SK-N-SH (cell line): Measurements from ENCODE around the gene NKX6-2. TPM values are rescaled to one million over a fixed set of nuclear protein-coding genes. Genes with fewer than 3 reads are reported as not detected.

Experiments used
- CTCF ChIA-PET: fragments of 300-600, 350-600 bp; formaldehyde crosslinking; extraction: SDS; loops from one replicate; lab custom pipeline; 2021; lab: Yijun Ruan, JAX
- POLR2A ChIA-PET: fragments of 350-600 bp; sonication (Branson Sonifier 250); formaldehyde crosslinking; extraction: SDS; loops from one replicate; lab custom pipeline; 2020; ENCODE audit warnings: antibody characterized with exemption, inconsistent platforms; lab: Yijun Ruan, JAX
- DNase-seq: peaks from one replicate; pipeline ENCODE4 v3.0.0; 2012
- H2AFZ ChIP-seq: fragments of 200-600 bp; sonication (generic); 2 replicates; pipeline ENCODE4 v1.8.1; 2016; ENCODE audit warnings: antibody characterized with exemption, mild to moderate bottlenecking, low read depth
- H3F3A ChIP-seq: fragments of 200-600 bp; sonication (generic); replicated peaks from 2 replicates; pipeline ENCODE3; 2016; ENCODE audit warnings: antibody characterized with exemption, mild to moderate bottlenecking; ENCODE audit not compliant: insufficient read depth
- H3K27ac ChIP-seq, 2 experiments: fragments of 200-500 bp in 1 of 2; fragments of 200-600 bp in 1 of 2; sonication (Bioruptor generic) in 1 of 2; sonication (generic), shearing (Covaris generic) in 1 of 2; 2 replicates each; pipeline versions ENCODE4 v1.5.1 to v1.6.1; 2014 to 2016; ENCODE audit warnings: low read depth in 2 of 2, inconsistent platforms in 1 of 2, low read length in 1 of 2, mild to moderate bottlenecking in 1 of 2, mixed read lengths in 1 of 2
- H3K27me3 ChIP-seq: fragments of 200-600 bp; sonication (generic), shearing (Covaris generic); 2 replicates; pipeline ENCODE4 v1.6.1; 2016; ENCODE audit warnings: mixed run types; ENCODE audit not compliant: insufficient read depth
- H3K36me3 ChIP-seq, 2 experiments: fragments of 200-500 bp in 1 of 2; fragments of 200-600 bp in 1 of 2; sonication (Bioruptor generic) in 1 of 2; sonication (generic) in 1 of 2; replicated peaks in 1 of 2; 2 replicates each; pipeline versions ENCODE3 to v1.5.1; 2014 to 2016; ENCODE audit warnings: low read length in 1 of 2, mild to moderate bottlenecking in 1 of 2; ENCODE audit not compliant: insufficient read depth in 2 of 2, control insufficient read depth in 1 of 2
- H3K4me1 ChIP-seq, 2 experiments: fragments of 200-500 bp in 1 of 2; fragments of 200-600 bp in 1 of 2; sonication (Bioruptor generic) in 1 of 2; sonication (generic), shearing (Covaris generic) in 1 of 2; 2 replicates each; pipeline versions ENCODE4 v1.5.1 to v1.6.1; 2014 to 2016; ENCODE audit warnings: low read depth in 1 of 2, low read length in 1 of 2, mixed run types in 1 of 2; ENCODE audit not compliant: insufficient read depth in 2 of 2, control insufficient read depth in 1 of 2
- H3K4me2 ChIP-seq: fragments of 200-600 bp; sonication (generic), shearing (Covaris generic); 2 replicates; pipeline ENCODE4 v1.6.1; 2017; ENCODE audit warnings: mixed run types
- H3K4me3 ChIP-seq, 2 experiments: fragments of 200-500 bp in 1 of 2; fragments of 200-600 bp in 1 of 2; sonication (Bioruptor generic) in 1 of 2; sonication (generic), shearing (Covaris generic) in 1 of 2; 2 replicates each; pipeline versions ENCODE4 v1.5.1 to v1.8.1; 2014 to 2016; ENCODE audit warnings: low read depth in 2 of 2, inconsistent platforms in 1 of 2, low read length in 1 of 2, mild to moderate bottlenecking in 1 of 2, mixed read lengths in 1 of 2, moderate library complexity in 1 of 2
- H3K79me2 ChIP-seq: fragments of 200-600 bp; sonication (generic); 2 replicates; pipeline ENCODE4 v1.8.1; 2017; ENCODE audit warnings: mild to moderate bottlenecking; ENCODE audit not compliant: insufficient read depth
- H3K9ac ChIP-seq: fragments of 200-600 bp; sonication (generic); 2 replicates; pipeline ENCODE4 v1.6.1; 2017; ENCODE audit warnings: mixed run types
- H3K9me2 ChIP-seq: fragments of 200-600 bp; sonication (generic); 2 replicates; pipeline ENCODE4 v1.6.1; 2017; ENCODE audit warnings: mixed run types
- H3K9me3 ChIP-seq: fragments of 200-600 bp; sonication (generic); 2 replicates; pipeline ENCODE4 v1.6.1; 2017; ENCODE audit warnings: mixed run types, mild to moderate bottlenecking, moderate library complexity
- H4K20me1 ChIP-seq: fragments of 200-600 bp; sonication (generic); 2 replicates; pipeline ENCODE4 v1.6.1; 2017; ENCODE audit warnings: mild to moderate bottlenecking, mixed run types; ENCODE audit not compliant: insufficient read depth
- EP300 ChIP-seq, 2 experiments: IDR thresholded peaks; 2 replicates each; pipeline versions ENCODE4 v1.4.0 to v1.6.1; 2012; ENCODE audit warnings: borderline replicate concordance in 1 of 2, low read depth in 1 of 2, low read length in 1 of 2
- EZH2phosphoT487 ChIP-seq: fragments of 200-600 bp; sonication (generic); IDR thresholded peaks from 2 replicates; pipeline ENCODE4 v1.6.1; 2017; ENCODE audit warnings: low read depth, mixed run types, mild to moderate bottlenecking, antibody characterized with exemption, moderate library complexity, borderline replicate concordance
- FOSL2 ChIP-seq: IDR thresholded peaks from 2 replicates; pipeline ENCODE4 v1.4.0; 2012; ENCODE audit warnings: low read depth, mild to moderate bottlenecking, moderate library complexity, borderline replicate concordance
- FOXJ3 ChIP-seq: sonication (generic); formaldehyde crosslinking; IDR thresholded peaks from 2 replicates; pipeline ENCODE4 v1.5.1; 2020; ENCODE audit warnings: mild to moderate bottlenecking, missing genetic modification reagents
- GATA2 ChIP-seq: sonication (generic); formaldehyde crosslinking; IDR thresholded peaks from 2 replicates; pipeline ENCODE4 v1.5.0; 2020; ENCODE audit warnings: mild to moderate bottlenecking, missing genetic modification reagents
- MXI1 ChIP-seq: IDR thresholded peaks from 2 replicates; pipeline ENCODE4 v1.6.1; 2012; ENCODE audit warnings: mild to moderate bottlenecking, low read depth, low read length, improper control_type of control experiment
- NRF1 ChIP-seq: IDR thresholded peaks from 2 replicates; pipeline ENCODE4 v1.6.1; 2012; ENCODE audit warnings: low read depth, mild to moderate bottlenecking, low read length
- RAD21 ChIP-seq: IDR thresholded peaks from 2 replicates; pipeline ENCODE4 v1.6.1; 2012; ENCODE audit warnings: mild to moderate bottlenecking, low read length
- RXRA ChIP-seq: IDR thresholded peaks from 2 replicates; pipeline ENCODE4 v1.4.0; 2012; ENCODE audit warnings: low read depth, mild to moderate bottlenecking, borderline replicate concordance
- SIN3A ChIP-seq: IDR thresholded peaks from 2 replicates; pipeline ENCODE4 v1.6.1; 2012; ENCODE audit warnings: low read depth, mild to moderate bottlenecking, low read length, moderate library complexity, borderline replicate concordance
- TAF1 ChIP-seq: IDR thresholded peaks from 2 replicates; pipeline ENCODE4 v1.6.1; 2012; ENCODE audit warnings: low read depth, mild to moderate bottlenecking, low read length, moderate library complexity, borderline replicate concordance
- TCF12 ChIP-seq: IDR thresholded peaks from 2 replicates; pipeline ENCODE4 v1.4.0; 2012
- TEAD4 ChIP-seq: IDR thresholded peaks from 2 replicates; pipeline ENCODE4 v1.4.0; 2012; ENCODE audit warnings: mild to moderate bottlenecking, borderline replicate concordance; ENCODE audit not compliant: insufficient read depth
- WGBS: methylation state at CpG from one replicate; pipeline ENCODE4 v1.1.6; 2017; ENCODE audit warnings: low lambda C conversion rate; 5-methylcytosine and 5-hydroxymethylcytosine counted together
- polyA plus RNA-seq, 3 experiments: library from polyadenylated mRNA; depleted of rRNA; stranded (reverse); fragments of >200 nt; gene quantifications; 2 replicates each; pipeline ENCODE4 v1.2.3, GENCODE V29; 2012
- TF ChIP-seq, protein P1 (sequence below): fragments of 150-350 bp; IDR thresholded peaks from 2 replicates; pipeline ENCODE4 v1.6.1; 2016; ENCODE audit warnings: mild to moderate bottlenecking, low read depth, low read length
- TF ChIP-seq, protein P2 (sequence below): IDR thresholded peaks from 2 replicates; pipeline ENCODE4 v1.4.0; 2012; ENCODE audit warnings: low read depth, borderline replicate concordance
- TF ChIP-seq, protein P3 (sequence below): IDR thresholded peaks from 2 replicates; pipeline ENCODE4 v1.6.1; 2012; ENCODE audit warnings: mild to moderate bottlenecking, low read depth, low read length, moderate library complexity
- TF ChIP-seq, protein P4 (sequence below): fragments of 150-350 bp; IDR thresholded peaks from 2 replicates; pipeline ENCODE4 v1.6.1; 2017; ENCODE audit warnings: antibody characterized with exemption, low read length, low read depth, borderline replicate concordance
- TF ChIP-seq, protein P5 (sequence below): fragments of 200-600 bp; sonication (generic); IDR thresholded peaks from 2 replicates; pipeline ENCODE4 v1.6.1; 2017; ENCODE audit warnings: antibody characterized with exemption, mild to moderate bottlenecking, moderate library complexity

The NKX6-2 gene
- polyA plus RNA-seq, 1 of the 3 experiments (the other 2 are of a cell fraction), result not detected

DNA sequence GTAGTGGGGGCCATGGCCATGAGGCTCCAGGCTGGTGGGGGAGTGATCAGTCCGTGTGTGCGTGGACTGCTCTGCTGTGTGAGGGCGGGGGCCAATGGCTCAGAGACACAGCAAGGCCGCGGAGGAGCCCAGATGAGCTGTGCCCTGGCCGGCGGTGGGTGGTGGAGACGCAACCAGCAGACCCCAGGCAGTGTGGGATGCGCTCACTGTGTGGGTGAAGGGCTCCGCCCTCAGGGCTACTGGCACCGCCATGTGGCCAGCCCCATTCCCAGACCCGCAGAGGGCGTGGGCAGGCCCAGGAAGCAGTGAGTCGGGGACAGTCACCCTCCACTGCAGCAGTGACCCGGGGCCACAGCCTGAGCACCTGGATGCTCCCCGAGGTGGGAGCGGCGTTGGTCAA, 9.1 kb downstream of the NKX6-2 start:
- Histone ChIP-seq H3K9me2 (no peaks in the 10 kb centered on the region), H3K4me2 (no peak overlapping the region), H4K20me1 (no peaks in the 10 kb centered on the region), H3K27me3 (no peaks in the 10 kb centered on the region), H3K79me2 (no peaks in the 10 kb centered on the region), H3K36me3 (no peaks in the 10 kb centered on the region), H3K9ac (no peak overlapping the region), H3F3A (no peaks in the 10 kb centered on the region), H2AFZ (no peak overlapping the region), H3K9me3 (no peaks in the 10 kb centered on the region), H3K4me3 (no peak overlapping the region), H3K27ac (no peak overlapping the region), H3K4me1 (no peaks in the 10 kb centered on the region; a peak in 1 of 4 replicates)
- 92% methylated on average over 14 of the region's 18 CpGs for WGBS
- ChIA-PET CTCF (interaction anchor here (0.9 to 1.0 kb wide), 2 partner anchors 83 to 123 kb away, joined by 3 to 4 read pairs; no protein-coding TSS in a partner anchor), POLR2A (no interaction called here)
- no peak for DNase-seq
- TF ChIP-seq EZH2phosphoT487 (no peak), TAF1 (no peak), NRF1 (no peak), EP300 (IDR thresholded peaks at IDR 0.05; ENCODE audit: borderline replicate concordance in 1 of 2, low read depth in 1 of 2, low read length in 1 of 2) (no peak), GATA2 (no peak), TEAD4 (no peak), TCF12 (no peak), RAD21 (no peak), RXRA (no peak), FOSL2 (no peak), FOXJ3 (CRISPR knock-in tag) (no peak), SIN3A (no peak), MXI1 (no peak)
- TF ChIP-seq, protein P1, sequence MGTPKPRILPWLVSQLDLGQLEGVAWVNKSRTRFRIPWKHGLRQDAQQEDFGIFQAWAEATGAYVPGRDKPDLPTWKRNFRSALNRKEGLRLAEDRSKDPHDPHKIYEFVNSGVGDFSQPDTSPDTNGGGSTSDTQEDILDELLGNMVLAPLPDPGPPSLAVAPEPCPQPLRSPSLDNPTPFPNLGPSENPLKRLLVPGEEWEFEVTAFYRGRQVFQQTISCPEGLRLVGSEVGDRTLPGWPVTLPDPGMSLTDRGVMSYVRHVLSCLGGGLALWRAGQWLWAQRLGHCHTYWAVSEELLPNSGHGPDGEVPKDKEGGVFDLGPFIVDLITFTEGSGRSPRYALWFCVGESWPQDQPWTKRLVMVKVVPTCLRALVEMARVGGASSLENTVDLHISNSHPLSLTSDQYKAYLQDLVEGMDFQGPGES, result no peak
- TF ChIP-seq, protein P2, sequence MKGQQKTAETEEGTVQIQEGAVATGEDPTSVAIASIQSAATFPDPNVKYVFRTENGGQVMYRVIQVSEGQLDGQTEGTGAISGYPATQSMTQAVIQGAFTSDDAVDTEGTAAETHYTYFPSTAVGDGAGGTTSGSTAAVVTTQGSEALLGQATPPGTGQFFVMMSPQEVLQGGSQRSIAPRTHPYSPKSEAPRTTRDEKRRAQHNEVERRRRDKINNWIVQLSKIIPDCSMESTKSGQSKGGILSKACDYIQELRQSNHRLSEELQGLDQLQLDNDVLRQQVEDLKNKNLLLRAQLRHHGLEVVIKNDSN, result no peak
- TF ChIP-seq, protein P3, sequence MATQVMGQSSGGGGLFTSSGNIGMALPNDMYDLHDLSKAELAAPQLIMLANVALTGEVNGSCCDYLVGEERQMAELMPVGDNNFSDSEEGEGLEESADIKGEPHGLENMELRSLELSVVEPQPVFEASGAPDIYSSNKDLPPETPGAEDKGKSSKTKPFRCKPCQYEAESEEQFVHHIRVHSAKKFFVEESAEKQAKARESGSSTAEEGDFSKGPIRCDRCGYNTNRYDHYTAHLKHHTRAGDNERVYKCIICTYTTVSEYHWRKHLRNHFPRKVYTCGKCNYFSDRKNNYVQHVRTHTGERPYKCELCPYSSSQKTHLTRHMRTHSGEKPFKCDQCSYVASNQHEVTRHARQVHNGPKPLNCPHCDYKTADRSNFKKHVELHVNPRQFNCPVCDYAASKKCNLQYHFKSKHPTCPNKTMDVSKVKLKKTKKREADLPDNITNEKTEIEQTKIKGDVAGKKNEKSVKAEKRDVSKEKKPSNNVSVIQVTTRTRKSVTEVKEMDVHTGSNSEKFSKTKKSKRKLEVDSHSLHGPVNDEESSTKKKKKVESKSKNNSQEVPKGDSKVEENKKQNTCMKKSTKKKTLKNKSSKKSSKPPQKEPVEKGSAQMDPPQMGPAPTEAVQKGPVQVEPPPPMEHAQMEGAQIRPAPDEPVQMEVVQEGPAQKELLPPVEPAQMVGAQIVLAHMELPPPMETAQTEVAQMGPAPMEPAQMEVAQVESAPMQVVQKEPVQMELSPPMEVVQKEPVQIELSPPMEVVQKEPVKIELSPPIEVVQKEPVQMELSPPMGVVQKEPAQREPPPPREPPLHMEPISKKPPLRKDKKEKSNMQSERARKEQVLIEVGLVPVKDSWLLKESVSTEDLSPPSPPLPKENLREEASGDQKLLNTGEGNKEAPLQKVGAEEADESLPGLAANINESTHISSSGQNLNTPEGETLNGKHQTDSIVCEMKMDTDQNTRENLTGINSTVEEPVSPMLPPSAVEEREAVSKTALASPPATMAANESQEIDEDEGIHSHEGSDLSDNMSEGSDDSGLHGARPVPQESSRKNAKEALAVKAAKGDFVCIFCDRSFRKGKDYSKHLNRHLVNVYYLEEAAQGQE, result no peak
- TF ChIP-seq, protein P4, sequence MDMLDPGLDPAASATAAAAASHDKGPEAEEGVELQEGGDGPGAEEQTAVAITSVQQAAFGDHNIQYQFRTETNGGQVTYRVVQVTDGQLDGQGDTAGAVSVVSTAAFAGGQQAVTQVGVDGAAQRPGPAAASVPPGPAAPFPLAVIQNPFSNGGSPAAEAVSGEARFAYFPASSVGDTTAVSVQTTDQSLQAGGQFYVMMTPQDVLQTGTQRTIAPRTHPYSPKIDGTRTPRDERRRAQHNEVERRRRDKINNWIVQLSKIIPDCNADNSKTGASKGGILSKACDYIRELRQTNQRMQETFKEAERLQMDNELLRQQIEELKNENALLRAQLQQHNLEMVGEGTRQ, result no peak
- TF ChIP-seq, protein P5, sequence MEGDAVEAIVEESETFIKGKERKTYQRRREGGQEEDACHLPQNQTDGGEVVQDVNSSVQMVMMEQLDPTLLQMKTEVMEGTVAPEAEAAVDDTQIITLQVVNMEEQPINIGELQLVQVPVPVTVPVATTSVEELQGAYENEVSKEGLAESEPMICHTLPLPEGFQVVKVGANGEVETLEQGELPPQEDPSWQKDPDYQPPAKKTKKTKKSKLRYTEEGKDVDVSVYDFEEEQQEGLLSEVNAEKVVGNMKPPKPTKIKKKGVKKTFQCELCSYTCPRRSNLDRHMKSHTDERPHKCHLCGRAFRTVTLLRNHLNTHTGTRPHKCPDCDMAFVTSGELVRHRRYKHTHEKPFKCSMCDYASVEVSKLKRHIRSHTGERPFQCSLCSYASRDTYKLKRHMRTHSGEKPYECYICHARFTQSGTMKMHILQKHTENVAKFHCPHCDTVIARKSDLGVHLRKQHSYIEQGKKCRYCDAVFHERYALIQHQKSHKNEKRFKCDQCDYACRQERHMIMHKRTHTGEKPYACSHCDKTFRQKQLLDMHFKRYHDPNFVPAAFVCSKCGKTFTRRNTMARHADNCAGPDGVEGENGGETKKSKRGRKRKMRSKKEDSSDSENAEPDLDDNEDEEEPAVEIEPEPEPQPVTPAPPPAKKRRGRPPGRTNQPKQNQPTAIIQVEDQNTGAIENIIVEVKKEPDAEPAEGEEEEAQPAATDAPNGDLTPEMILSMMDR, result no peak
